ENCODE data around the gene ASCL5.

The ASCL5 gene

GRCh38 chr1:201110616-201111015, 16.4 kb downstream of the ASCL5 start:
- DNase-seq, result no peak

GRCh38 chr1:201110138-201110537, 16.8 kb downstream of the ASCL5 start:
- no peak for DNase-seq

GRCh38 chr1:201109651-201110050, 17.3 kb downstream of the ASCL5 start:
- DNase-seq, result no peak

- no peak for DNase-seq
Observed at GRCh38 chr1:201108614-201109013, 18.4 kb downstream of the ASCL5 start.

GRCh38 chr1:201105688-201106087, 21.3 kb downstream of the ASCL5 start:
- no peak for DNase-seq

GRCh38 chr1:201104141-201104540, 22.8 kb downstream of the ASCL5 start:
- no peak for DNase-seq

GRCh38 chr1:201103666-201104065, 23.3 kb downstream of the ASCL5 start:
- no peak for DNase-seq

- no peak for DNase-seq
Observed at GRCh38 chr1:201100169-201100930, 26.6 kb downstream of the ASCL5 start.

GRCh38 chr1:201098992-201099677, 27.8 kb downstream of the ASCL5 start:
- DNase-seq, result no peak

- no peak for DNase-seq
Observed at GRCh38 chr1:201096977-201097856, 29.8 kb downstream of the ASCL5 start.

- DNase-seq, result no peak
Observed at GRCh38 chr1:201096041-201096461, 30.9 kb downstream of the ASCL5 start.

GRCh38 chr1:201095581-201095980, 31.4 kb downstream of the ASCL5 start:
- DNase-seq, result no peak

- no peak for DNase-seq
Observed at GRCh38 chr1:201094832-201095231, 32.2 kb downstream of the ASCL5 start.

GRCh38 chr1:201093962-201094361, 33.0 kb downstream of the ASCL5 start:
- DNase-seq, result no peak

GRCh38 chr1:201093561-201093960, 33.4 kb downstream of the ASCL5 start:
- no peak for DNase-seq

GRCh38 chr1:201092738-201093137, 34.2 kb downstream of the ASCL5 start:
- no peak for DNase-seq

- DNase-seq, result no peak
Observed at GRCh38 chr1:201091256-201091655, 35.7 kb downstream of the ASCL5 start.

- no peak for DNase-seq
Observed at GRCh38 chr1:201090541-201090940, 36.4 kb downstream of the ASCL5 start.

GRCh38 chr1:201089596-201089995, 37.4 kb downstream of the ASCL5 start:
- DNase-seq, result no peak

GRCh38 chr1:201088901-201089525, 38.0 kb downstream of the ASCL5 start:
- no peak for DNase-seq

- no peak for DNase-seq
Observed at GRCh38 chr1:201088395-201088794, 38.6 kb downstream of the ASCL5 start.

GRCh38 chr1:201085902-201086735, 40.9 kb downstream of the ASCL5 start:
- DNase-seq, result no peak

All from T1000 (cell line).